Measurements from ENCODE around the gene PCOLCE2. TPM values are rescaled to one million over a fixed set of nuclear protein-coding genes. Genes with fewer than 3 reads are reported as not detected.
A peak's percentile ranks its signal among the peaks of the same experiment; 100 is the strongest.
"Not testable (repeated sequence)": the region's sequence is repeated elsewhere in the genome, so short reads cannot be mapped to it uniquely, and the experiment has no call there.

Gene PCOLCE2
- total and polyA plus RNA-seq, 2 donors, result 2.0 to 4.7 TPM

GRCh38 chr3:142892714-142893113, 3.8 kb upstream of the PCOLCE2 start:
- 94% methylated on average over 2 of the region's 2 CpGs for WGBS
- Histone ChIP-seq H3K27ac (ENCODE audit: low read depth in 1 of 2, low read length in 1 of 2) (no peak overlapping the region), H3K36me3 (ENCODE audit: control insufficient read depth in 2 of 2, insufficient read depth in 2 of 2, low read length in 1 of 2) (no peaks in the 10 kb centered on the region), H3K27me3 (ENCODE audit: control insufficient read depth in 2 of 2, insufficient read depth in 1 of 2, low read length in 1 of 2) (peaks cover 27 to 43% of the 10 kb centered on the region in 2 donors), H3K4me3 (ENCODE audit: low read length in 2 of 2) (no peak overlapping the region), H3K9me3 (ENCODE audit: control insufficient read depth in 2 of 2, insufficient read depth in 1 of 2, low read length in 1 of 2) (peaks cover 0 to 4% of the 10 kb centered on the region in 2 donors), H3K4me1 (ENCODE audit: control insufficient read depth in 2 of 2, insufficient read depth in 2 of 2, low read length in 2 of 2) (peaks cover 8 to 10% of the 10 kb centered on the region in 2 donors)
- no peak for DNase-seq (ENCODE audit: low read depth in 6 of 9, low spot score in 9 of 9)

GRCh38 chr3:142890592-142890991, 1.7 kb upstream of the PCOLCE2 start:
- Histone ChIP-seq H3K27ac (ENCODE audit: low read depth in 1 of 2, low read length in 1 of 2) (no peak overlapping the region), H3K4me3 (ENCODE audit: low read length in 2 of 2) (no peak overlapping the region), H3K4me1 (ENCODE audit: control insufficient read depth in 2 of 2, insufficient read depth in 2 of 2, low read length in 2 of 2) (peaks cover 8 to 10% of the 10 kb centered on the region in 2 donors), H3K36me3 (ENCODE audit: control insufficient read depth in 2 of 2, insufficient read depth in 2 of 2, low read length in 1 of 2) (no peaks in the 10 kb centered on the region), H3K9me3 (ENCODE audit: control insufficient read depth in 2 of 2, insufficient read depth in 1 of 2, low read length in 1 of 2) (peaks cover 0 to 4% of the 10 kb centered on the region in 2 donors), H3K27me3 (ENCODE audit: control insufficient read depth in 2 of 2, insufficient read depth in 1 of 2, low read length in 1 of 2) (peaks cover 43 to 63% of the 10 kb centered on the region in 2 donors)
- no peak for DNase-seq (ENCODE audit: low read depth in 6 of 9, low spot score in 9 of 9)
- 96% methylated on average over 2 of the region's 2 CpGs for WGBS

GRCh38 chr3:142889212-142890014, 530 bp upstream of the PCOLCE2 start:
- Histone ChIP-seq H3K27me3 (ENCODE audit: control insufficient read depth in 2 of 2, insufficient read depth in 1 of 2, low read length in 1 of 2) (peaks cover 44 to 68% of the 10 kb centered on the region in 2 donors), H3K36me3 (ENCODE audit: control insufficient read depth in 2 of 2, insufficient read depth in 2 of 2, low read length in 1 of 2) (no peaks in the 10 kb centered on the region), H3K27ac (ENCODE audit: low read depth in 1 of 2, low read length in 1 of 2) (no peak overlapping the region), H3K4me3 (ENCODE audit: low read length in 2 of 2) (peak overlapping the region; percentile 27 to 49), H3K9me3 (ENCODE audit: control insufficient read depth in 2 of 2, insufficient read depth in 1 of 2, low read length in 1 of 2) (peaks cover 0 to 4% of the 10 kb centered on the region in 2 donors), H3K4me1 (ENCODE audit: control insufficient read depth in 2 of 2, insufficient read depth in 2 of 2, low read length in 2 of 2) (peaks cover 8 to 10% of the 10 kb centered on the region in 2 donors)
- 15% methylated on average over 29 of the region's 29 CpGs for WGBS
- DNase-seq (ENCODE audit: low read depth in 6 of 9, low spot score in 9 of 9), result no peak

- Histone ChIP-seq H3K36me3 (ENCODE audit: control insufficient read depth in 2 of 2, insufficient read depth in 2 of 2, low read length in 1 of 2) (no peaks in the 10 kb centered on the region), H3K27me3 (ENCODE audit: control insufficient read depth in 2 of 2, insufficient read depth in 1 of 2, low read length in 1 of 2) (peaks cover 46 to 68% of the 10 kb centered on the region in 2 donors), H3K4me3 (ENCODE audit: low read length in 2 of 2) (peak overlapping the region; percentile 15 to 49), H3K27ac (ENCODE audit: low read depth in 1 of 2, low read length in 1 of 2) (no peak overlapping the region), H3K4me1 (ENCODE audit: control insufficient read depth in 2 of 2, insufficient read depth in 2 of 2, low read length in 2 of 2) (peaks cover 8 to 10% of the 10 kb centered on the region in 2 donors), H3K9me3 (ENCODE audit: control insufficient read depth in 2 of 2, insufficient read depth in 1 of 2, low read length in 1 of 2) (peaks cover 0 to 4% of the 10 kb centered on the region in 2 donors)
- DNase-seq (ENCODE audit: low read depth in 6 of 9, low spot score in 9 of 9), result peak in 1 of 9 donors; percentile 1
- WGBS, result 4% methylated on average over 14 of the region's 14 CpGs
These were observed 793 bp downstream of the PCOLCE2 start for GRCh38 chr3:142888099-142888480.

GRCh38 chr3:142886940-142887339, 1.9 kb downstream of the PCOLCE2 start:
- peaks cover 8 to 10% of the 10 kb centered on the region in 2 donors for H3K4me1 ChIP-seq (ENCODE audit: control insufficient read depth in 2 of 2, insufficient read depth in 2 of 2, low read length in 2 of 2)
- H3K9me3 ChIP-seq (ENCODE audit: control insufficient read depth in 2 of 2, insufficient read depth in 1 of 2, low read length in 1 of 2), result peaks cover 0 to 4% of the 10 kb centered on the region in 2 donors
- H3K27me3 ChIP-seq (ENCODE audit: control insufficient read depth in 2 of 2, insufficient read depth in 1 of 2, low read length in 1 of 2), result peaks cover 46 to 61% of the 10 kb centered on the region in 2 donors
- 91% methylated on average over 2 of the region's 2 CpGs for WGBS
- no peak overlapping the region for H3K4me3 ChIP-seq (ENCODE audit: low read length in 2 of 2)
- DNase-seq (ENCODE audit: low read depth in 6 of 9, low spot score in 9 of 9), result no peak
- no peaks in the 10 kb centered on the region for H3K36me3 ChIP-seq (ENCODE audit: control insufficient read depth in 2 of 2, insufficient read depth in 2 of 2, low read length in 1 of 2)
- H3K27ac ChIP-seq (ENCODE audit: low read depth in 1 of 2, low read length in 1 of 2), result no peak overlapping the region

- H3K27ac ChIP-seq (ENCODE audit: low read depth in 1 of 2, low read length in 1 of 2), result no peak overlapping the region
- H3K4me3 ChIP-seq (ENCODE audit: low read length in 2 of 2), result no peak overlapping the region
- peaks cover 0 to 4% of the 10 kb centered on the region in 2 donors for H3K9me3 ChIP-seq (ENCODE audit: control insufficient read depth in 2 of 2, insufficient read depth in 1 of 2, low read length in 1 of 2)
- 99% methylated on average over 7 of the region's 7 CpGs for WGBS
- no peaks in the 10 kb centered on the region for H3K36me3 ChIP-seq (ENCODE audit: control insufficient read depth in 2 of 2, insufficient read depth in 2 of 2, low read length in 1 of 2)
- peaks cover 8 to 10% of the 10 kb centered on the region in 2 donors for H3K4me1 ChIP-seq (ENCODE audit: control insufficient read depth in 2 of 2, insufficient read depth in 2 of 2, low read length in 2 of 2)
- peaks cover 46 to 55% of the 10 kb centered on the region in 2 donors for H3K27me3 ChIP-seq (ENCODE audit: control insufficient read depth in 2 of 2, insufficient read depth in 1 of 2, low read length in 1 of 2)
- DNase-seq (ENCODE audit: low read depth in 6 of 9, low spot score in 9 of 9), result no peak
These were observed 2.9 kb downstream of the PCOLCE2 start for GRCh38 chr3:142886021-142886420.

- 90% methylated on average over 1 of the region's 1 CpG for WGBS
- H3K9me3 ChIP-seq (ENCODE audit: control insufficient read depth in 2 of 2, insufficient read depth in 1 of 2, low read length in 1 of 2), result peaks cover 0 to 4% of the 10 kb centered on the region in 2 donors
- H3K36me3 ChIP-seq (ENCODE audit: control insufficient read depth in 2 of 2, insufficient read depth in 2 of 2, low read length in 1 of 2), result no peaks in the 10 kb centered on the region
- no peak overlapping the region for H3K27ac ChIP-seq (ENCODE audit: low read depth in 1 of 2, low read length in 1 of 2)
- no peak overlapping the region for H3K4me3 ChIP-seq (ENCODE audit: low read length in 2 of 2)
- peaks cover 8 to 10% of the 10 kb centered on the region in 2 donors for H3K4me1 ChIP-seq (ENCODE audit: control insufficient read depth in 2 of 2, insufficient read depth in 2 of 2, low read length in 2 of 2)
- DNase-seq (ENCODE audit: low read depth in 6 of 9, low spot score in 9 of 9), result no peak
- peaks cover 36 to 43% of the 10 kb centered on the region in 2 donors for H3K27me3 ChIP-seq (ENCODE audit: control insufficient read depth in 2 of 2, insufficient read depth in 1 of 2, low read length in 1 of 2)
These were observed 4.4 kb downstream of the PCOLCE2 start for GRCh38 chr3:142884531-142884930.

GRCh38 chr3:142883534-142883933, 5.3 kb downstream of the PCOLCE2 start:
- H3K36me3 ChIP-seq (ENCODE audit: control insufficient read depth in 2 of 2, insufficient read depth in 2 of 2, low read length in 1 of 2); H3K4me1 ChIP-seq (ENCODE audit: control insufficient read depth in 2 of 2, insufficient read depth in 2 of 2, low read length in 2 of 2); DNase-seq (ENCODE audit: low read depth in 6 of 9, low spot score in 9 of 9); H3K9me3 ChIP-seq (ENCODE audit: control insufficient read depth in 2 of 2, insufficient read depth in 1 of 2, low read length in 1 of 2); H3K4me3 ChIP-seq (ENCODE audit: low read length in 2 of 2); H3K27ac ChIP-seq (ENCODE audit: low read depth in 1 of 2, low read length in 1 of 2): not testable (repeated sequence)
- peaks cover 26 to 33% of the 10 kb centered on the region in 2 donors for H3K27me3 ChIP-seq (ENCODE audit: control insufficient read depth in 2 of 2, insufficient read depth in 1 of 2, low read length in 1 of 2)
- WGBS, result 86% methylated on average over 8 of the region's 8 CpGs

GRCh38 chr3:142881445-142882224, 7.2 kb downstream of the PCOLCE2 start:
- Histone ChIP-seq H3K4me1 (ENCODE audit: control insufficient read depth in 2 of 2, insufficient read depth in 2 of 2, low read length in 2 of 2) (no peaks in the 10 kb centered on the region), H3K27me3 (ENCODE audit: control insufficient read depth in 2 of 2, insufficient read depth in 1 of 2, low read length in 1 of 2) (peaks cover 9 to 14% of the 10 kb centered on the region in 2 donors), H3K4me3 (ENCODE audit: low read length in 2 of 2) (no peak overlapping the region), H3K27ac (ENCODE audit: low read depth in 1 of 2, low read length in 1 of 2) (no peak overlapping the region), H3K36me3 (ENCODE audit: control insufficient read depth in 2 of 2, insufficient read depth in 2 of 2, low read length in 1 of 2) (no peaks in the 10 kb centered on the region), H3K9me3 (ENCODE audit: control insufficient read depth in 2 of 2, insufficient read depth in 1 of 2, low read length in 1 of 2) (no peaks in the 10 kb centered on the region)
- 97% methylated on average over 6 of the region's 6 CpGs for WGBS
- DNase-seq (ENCODE audit: low read depth in 6 of 9, low spot score in 9 of 9), result no peak
